ENCODE measurements around the gene ASTN1. TPM values are rescaled to one million over a fixed set of nuclear protein-coding genes. Genes with fewer than 3 reads are reported as not detected.

ASTN1 gene
- total and polyA plus RNA-seq, 2 of the 4 experiments (the other 2 are of a cell fraction) = under 0.01 to 0.07 TPM

- TF ChIP-seq NFE2L2 (IDR thresholded peaks at IDR 0.05; ENCODE audit: low read depth, low read length) = no peak
- TF ChIP-seq RFX5 (IDR thresholded peaks at IDR 0.05; ENCODE audit: low read depth, low read length) = no peak
- TF ChIP-seq MXI1 (IDR thresholded peaks at IDR 0.05; ENCODE audit: borderline replicate concordance, low read depth, low read length) = no peak
- no peak for TF ChIP-seq CHD1 (IDR thresholded peaks at IDR 0.05; ENCODE audit: low read depth, low read length)
- TF ChIP-seq, protein P1, sequence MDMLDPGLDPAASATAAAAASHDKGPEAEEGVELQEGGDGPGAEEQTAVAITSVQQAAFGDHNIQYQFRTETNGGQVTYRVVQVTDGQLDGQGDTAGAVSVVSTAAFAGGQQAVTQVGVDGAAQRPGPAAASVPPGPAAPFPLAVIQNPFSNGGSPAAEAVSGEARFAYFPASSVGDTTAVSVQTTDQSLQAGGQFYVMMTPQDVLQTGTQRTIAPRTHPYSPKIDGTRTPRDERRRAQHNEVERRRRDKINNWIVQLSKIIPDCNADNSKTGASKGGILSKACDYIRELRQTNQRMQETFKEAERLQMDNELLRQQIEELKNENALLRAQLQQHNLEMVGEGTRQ (IDR thresholded peaks at IDR 0.05; ENCODE audit: low read depth, low read length) = no peak
- no peak for TF ChIP-seq RCOR1 (IDR thresholded peaks at IDR 0.05; ENCODE audit: insufficient replicate concordance, low read length)
- no peaks in the 10 kb centered on the region for H3K79me1 ChIP-seq (ENCODE audit: low read depth in 1 of 2, low read length in 2 of 2)
- H2AFZ ChIP-seq (replicated peaks; ENCODE audit: low read length, poor library complexity) = no peak overlapping the region
- H4K20me1 ChIP-seq (ENCODE audit: insufficient read depth, low read length) = no peaks in the 10 kb centered on the region
- dilution Hi-C loops (cut with HindIII; ENCODE audit: low sequenced_read_pairs, unreplicated experiment) (no loop called here), in situ Hi-C loops (cut with MboI; ENCODE audit: low sequenced_read_pairs) (no loop called here), intact Hi-C loops (cut with micrococcal nuclease) (no loop called here)
- H3K27ac ChIP-seq (ENCODE audit: insufficient read depth, low read length) = no peak overlapping the region
- no peak overlapping the region for H4K5ac ChIP-seq (ENCODE audit: low read depth, low read length)
- no peak overlapping the region for H2BK5ac ChIP-seq (ENCODE audit: low read depth, low read length, poor library complexity, severe bottlenecking)
- H3K56ac ChIP-seq (ENCODE audit: extremely low read depth, insufficient read depth, low read length) = no peak overlapping the region
- no peak overlapping the region for H2AK9ac ChIP-seq (replicated peaks; ENCODE audit: low read depth, low read length, poor library complexity)
- no peak overlapping the region for H2BK120ac ChIP-seq (ENCODE audit: low read depth, low read length)
- no peak overlapping the region for H2AK5ac ChIP-seq (ENCODE audit: low read depth, low read length)
- ChIA-PET POLR2A (ENCODE audit: unreplicated experiment) (no interaction called here), CTCF (no interaction called here)
- H4K91ac ChIP-seq (ENCODE audit: insufficient read depth, low read depth, low read length) = no peak overlapping the region
- H2BK15ac ChIP-seq (ENCODE audit: low read depth, low read length) = no peak overlapping the region
- H3K36me3 ChIP-seq (ENCODE audit: control insufficient read depth, insufficient read depth, low read length) = no peaks in the 10 kb centered on the region
- H3K27me3 ChIP-seq (ENCODE audit: control insufficient read depth, insufficient read depth, low read length) = no peaks in the 10 kb centered on the region
- no CpG with 5 or more reads among the region's 4 CpGs for WGBS, 2 experiments (ENCODE audit: extremely low coverage in 2 of 2, insufficient read length in 1 of 2)
- no peaks in the 10 kb centered on the region for H3K9me1 ChIP-seq (ENCODE audit: insufficient read depth, low read length)
- no peak overlapping the region for H4K8ac ChIP-seq (ENCODE audit: low read depth in 2 of 2, low read length in 2 of 2)
- H3K4ac ChIP-seq (ENCODE audit: low read depth, low read length) = no peak overlapping the region
- no peak overlapping the region for H3K14ac ChIP-seq (replicated peaks; ENCODE audit: low read depth, low read length)
- no peaks in the 10 kb centered on the region for H3K4me1 ChIP-seq (ENCODE audit: control insufficient read depth, insufficient read depth, low read length)
- DNase-seq (no peak), ATAC-seq (ENCODE audit: low read depth) (no peak)
- no peak overlapping the region for H3K23ac ChIP-seq (ENCODE audit: low read depth, low read length)
- H3K9me3 ChIP-seq (ENCODE audit: control insufficient read depth, insufficient read depth, low read length) = no peaks in the 10 kb centered on the region
- no TSS peak for BruUV-seq (replicated peaks)
- no peak overlapping the region for H3K9ac ChIP-seq (ENCODE audit: low read depth, low read length)
- no peak overlapping the region for H3K18ac ChIP-seq (ENCODE audit: low read depth, low read length)
- no peak overlapping the region for H3K4me2 ChIP-seq (ENCODE audit: low read depth, low read length)
- no peak overlapping the region for H3K4me3 ChIP-seq (ENCODE audit: insufficient read depth, low read depth, low read length)
- H2BK20ac ChIP-seq (ENCODE audit: low read depth, low read length) = no peak overlapping the region
These were observed 35.7 kb downstream of the ASTN1 start for GRCh38 chr1:177128665-177129281.

Data from IMR-90 (cell line).